GM19240 (cell line): ENCODE data around the gene ANKHD1.
"Not testable (repeated sequence)": the region's sequence is repeated elsewhere in the genome, so short reads cannot be mapped to it uniquely, and the experiment has no call there.

ENCODE experiments used
- DNase-seq: peaks from one replicate; pipeline ENCODE4 v3.0.0; 2011; ENCODE audit warnings: low spot score; ENCODE audit not compliant: insufficient read length

The ANKHD1 gene

DNA sequence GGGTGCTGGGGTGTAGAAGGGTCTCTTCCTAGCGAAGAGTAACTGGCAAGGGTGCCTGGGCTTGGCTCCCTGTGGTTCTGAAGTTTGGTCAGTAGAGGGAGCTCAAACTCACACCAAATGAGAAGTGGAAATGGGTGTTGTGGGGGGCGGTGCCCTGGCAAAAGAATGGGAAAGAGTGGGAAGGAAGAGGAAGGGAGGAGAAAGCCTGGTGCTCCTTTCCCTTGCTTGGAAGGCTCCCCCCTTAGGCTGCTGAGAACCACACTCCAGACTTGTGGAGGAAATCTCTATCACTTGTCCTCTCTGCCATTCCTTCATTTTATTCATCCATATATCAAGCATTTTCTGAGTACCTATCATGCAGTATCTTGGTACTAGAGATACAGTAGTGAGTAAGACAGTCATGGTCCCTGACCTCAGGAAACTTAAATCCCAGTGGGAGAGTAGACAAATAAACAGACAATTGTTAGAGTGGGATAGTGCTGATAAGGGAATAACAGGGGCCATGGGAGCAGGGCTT, 28.6 kb upstream of the ANKHD1 start:
- DNase-seq, result no peak

GRCh38 chr5:140381351-140381750, 20.3 kb upstream of the ANKHD1 start:
- no peak for DNase-seq

DNA sequence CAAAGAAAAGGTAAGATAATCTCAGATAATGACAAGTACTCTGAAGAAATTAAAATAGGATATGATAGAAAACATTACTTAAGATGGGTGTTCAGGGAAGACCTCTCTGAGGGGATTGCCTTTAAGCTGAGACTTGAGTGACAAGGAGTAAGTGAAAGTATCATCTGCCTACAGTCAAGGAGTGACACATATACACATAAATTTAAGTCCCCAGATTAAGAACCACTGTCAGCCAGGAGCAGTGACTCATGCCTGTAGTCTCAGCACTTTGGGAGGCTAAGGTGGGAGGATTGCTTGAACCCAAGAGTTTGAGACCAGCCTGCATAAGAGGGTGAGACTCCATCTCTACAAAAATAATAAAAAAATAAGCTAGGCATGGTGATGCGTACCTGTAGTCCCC, 19.7 kb upstream of the ANKHD1 start:
- no peak for DNase-seq

GRCh38 chr5:140382866-140383265, 18.8 kb upstream of the ANKHD1 start:
- no peak for DNase-seq

GRCh38 chr5:140383300-140383699, 18.3 kb upstream of the ANKHD1 start:
- DNase-seq, result no peak

GRCh38 chr5:140388052-140388451, 13.6 kb upstream of the ANKHD1 start:
- no peak for DNase-seq

- DNase-seq, result no peak
These were observed 10.3 kb upstream of the ANKHD1 start for GRCh38 chr5:140391312-140391711.

GRCh38 chr5:140391732-140392131, 9.9 kb upstream of the ANKHD1 start:
- no peak for DNase-seq

GRCh38 chr5:140393738-140394137, 7.9 kb upstream of the ANKHD1 start:
- DNase-seq, result no peak

DNA sequence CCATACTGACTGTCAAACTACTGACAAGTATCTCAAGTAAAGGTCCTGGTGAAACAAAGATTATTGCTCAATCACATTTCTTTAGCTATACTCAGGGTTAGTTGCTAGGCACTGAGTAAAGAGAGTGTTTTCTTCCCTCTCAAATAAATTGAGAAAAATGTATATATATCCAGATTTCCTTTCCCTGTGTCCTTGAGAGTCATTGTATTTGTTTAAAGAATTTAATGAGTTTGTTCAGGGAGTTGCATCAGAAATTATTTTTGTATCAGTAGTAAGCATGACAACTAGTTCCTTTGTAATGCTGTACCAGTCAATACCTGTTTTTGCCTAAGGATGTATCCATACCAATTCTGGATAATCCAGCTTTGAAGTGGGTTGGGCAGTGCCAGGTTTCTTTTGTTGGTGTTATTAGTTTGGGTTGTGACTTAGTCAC, 3.2 kb upstream of the ANKHD1 start:
- DNase-seq, result no peak

DNA sequence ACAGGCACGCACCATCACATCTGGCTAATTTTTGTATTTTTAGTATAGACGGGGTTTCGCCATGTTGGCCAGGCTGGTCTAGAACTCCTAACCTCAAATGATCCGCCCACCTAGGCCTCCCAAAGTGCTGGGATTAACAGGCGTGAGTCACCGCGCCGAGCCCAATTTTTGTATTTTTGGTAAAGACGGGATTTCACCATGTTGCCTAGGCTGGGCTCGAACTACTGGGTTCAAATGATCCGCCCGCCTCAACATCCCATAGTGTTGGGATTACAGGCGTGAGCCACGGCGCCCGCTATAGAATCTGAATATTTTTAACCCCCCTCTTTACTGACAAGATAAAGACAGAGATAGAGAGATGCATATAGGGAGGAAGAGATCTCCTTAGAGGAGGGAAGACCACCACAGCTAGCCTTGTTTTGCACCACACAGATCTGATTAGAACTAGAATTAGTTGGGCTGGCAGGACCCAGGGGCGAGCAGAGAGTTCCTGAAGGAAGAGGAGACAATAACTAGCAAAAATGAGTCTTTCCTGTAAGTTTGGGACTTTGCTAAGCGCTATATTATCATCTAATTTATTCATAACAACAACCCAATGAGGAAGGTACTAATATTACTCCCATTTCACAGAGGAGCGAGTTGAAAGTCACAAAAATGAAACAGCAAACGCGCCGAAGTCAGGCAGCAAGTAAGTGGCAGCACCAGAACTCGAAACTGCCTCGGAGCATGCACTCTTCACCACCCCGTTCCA, 1.5 kb upstream of the ANKHD1 start:
- no peak for DNase-seq

DNA sequence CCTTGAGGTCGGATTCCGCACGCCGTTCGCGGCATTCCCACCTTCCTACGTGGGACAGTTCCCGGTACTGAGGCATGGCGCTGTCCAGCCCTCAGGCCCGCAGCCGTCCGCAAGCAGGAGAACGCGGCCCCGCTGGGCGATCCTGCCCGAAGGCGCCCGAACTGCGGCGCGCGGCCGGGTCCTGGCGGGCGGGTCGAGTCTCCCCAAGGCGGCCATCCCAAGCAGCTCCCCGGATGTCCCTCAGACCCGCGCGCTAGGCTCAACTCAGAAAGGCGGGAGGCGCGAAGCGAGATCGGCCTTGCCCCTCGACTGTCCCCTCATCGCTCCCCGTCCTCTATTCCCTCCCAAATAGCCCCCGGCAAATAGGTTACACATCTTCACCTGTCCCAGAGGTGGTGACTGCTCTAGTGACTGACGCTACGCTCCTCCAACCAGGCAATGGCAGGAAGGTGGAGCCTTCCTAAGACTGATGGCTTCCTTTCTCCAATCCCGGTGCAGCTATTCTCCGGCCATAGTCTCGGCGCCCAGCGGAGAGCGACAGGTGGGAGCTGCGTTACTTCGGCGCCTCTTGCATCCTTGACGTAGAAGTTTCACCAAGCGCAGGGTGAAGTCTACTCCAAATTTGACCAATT, 787 bp upstream of the ANKHD1 start:
- DNase-seq, result peak; percentile 75

DNA sequence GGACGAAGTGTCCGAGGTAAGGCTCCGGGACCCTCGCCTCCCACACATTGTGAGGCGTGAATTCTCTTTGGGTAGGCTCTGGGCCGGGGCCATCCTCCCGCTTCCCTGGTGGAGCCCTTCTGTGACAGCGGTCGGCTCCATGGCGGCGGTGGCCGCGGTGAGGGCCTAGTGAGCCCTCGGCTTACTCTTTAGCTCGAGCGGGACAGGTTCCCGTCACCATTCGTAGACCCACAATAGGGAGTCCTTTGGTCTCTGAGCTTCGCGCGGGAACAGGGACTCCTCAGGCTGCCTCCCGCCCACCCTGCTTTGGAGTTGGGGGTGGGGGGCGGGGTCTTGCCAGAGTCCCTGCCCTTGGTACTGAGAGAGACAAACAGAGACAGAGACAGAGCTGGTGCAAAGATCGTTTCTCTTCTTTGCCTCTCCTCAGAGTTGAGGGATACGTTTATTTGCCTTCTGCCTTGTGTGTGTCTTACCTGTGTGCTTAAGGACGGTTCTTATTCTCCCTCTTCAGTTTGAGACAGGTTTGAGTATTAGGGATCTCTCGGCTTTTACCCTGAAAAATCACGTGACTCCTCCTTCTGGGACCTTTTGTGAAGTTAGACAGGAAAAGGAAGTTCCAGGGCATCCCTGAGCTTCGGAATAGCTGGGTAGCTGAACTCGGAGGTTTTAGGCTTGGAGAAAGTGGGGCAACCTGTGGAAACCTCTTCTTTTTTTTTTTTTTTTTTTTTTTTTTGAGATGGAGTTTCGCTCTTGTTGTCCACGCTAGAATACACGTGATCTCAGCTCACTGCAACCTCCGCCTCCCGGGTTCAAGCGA, 833 bp downstream of the ANKHD1 start:
- DNase-seq, result no peak

DNA sequence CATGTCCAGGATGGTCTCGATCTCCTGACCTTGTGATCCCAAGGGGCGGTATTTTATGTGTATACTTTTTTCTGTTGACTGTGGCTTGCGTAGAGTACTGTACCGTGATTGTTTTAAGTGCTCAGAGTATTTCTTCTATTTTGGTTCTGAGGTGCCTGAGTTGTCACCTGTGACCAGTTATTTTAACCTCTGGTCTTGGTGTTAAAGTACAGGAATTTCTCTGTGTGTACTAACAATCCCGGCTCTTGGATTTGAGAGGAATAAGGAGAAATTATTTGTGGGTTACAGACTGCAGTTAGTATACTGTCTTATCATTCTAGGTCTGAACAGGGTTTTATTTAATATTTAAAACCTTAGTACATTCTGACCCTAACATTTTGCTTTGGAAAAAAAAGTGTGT, 2.0 kb downstream of the ANKHD1 start:
- no peak for DNase-seq

GRCh38 chr5:140408750-140409241, 7.2 kb downstream of the ANKHD1 start:
- no peak for DNase-seq

DNA sequence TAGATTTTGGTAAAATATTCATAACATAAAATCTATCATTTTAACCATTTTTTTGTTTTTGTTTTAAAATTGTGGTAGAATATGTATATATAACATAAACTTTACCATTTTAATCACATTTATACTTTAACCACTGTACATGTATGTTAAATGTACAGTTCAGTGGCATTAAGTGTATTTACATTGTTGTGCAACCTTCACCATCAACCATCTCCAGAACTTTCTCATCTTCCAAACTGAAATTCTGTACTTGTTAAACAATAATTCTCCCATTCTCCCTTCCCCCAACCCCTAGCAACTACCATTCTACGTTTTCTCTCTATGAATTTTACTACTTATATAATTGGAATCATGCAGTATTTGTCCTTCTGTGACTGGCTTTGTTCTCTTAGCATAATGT, 11.6 kb downstream of the ANKHD1 start:
- DNase-seq, result no peak

- no peak for DNase-seq
These were observed 15.6 kb downstream of the ANKHD1 start for GRCh38 chr5:140417235-140417634.

- no peak for DNase-seq
These were observed 17.4 kb downstream of the ANKHD1 start for GRCh38 chr5:140418862-140419520.

DNA sequence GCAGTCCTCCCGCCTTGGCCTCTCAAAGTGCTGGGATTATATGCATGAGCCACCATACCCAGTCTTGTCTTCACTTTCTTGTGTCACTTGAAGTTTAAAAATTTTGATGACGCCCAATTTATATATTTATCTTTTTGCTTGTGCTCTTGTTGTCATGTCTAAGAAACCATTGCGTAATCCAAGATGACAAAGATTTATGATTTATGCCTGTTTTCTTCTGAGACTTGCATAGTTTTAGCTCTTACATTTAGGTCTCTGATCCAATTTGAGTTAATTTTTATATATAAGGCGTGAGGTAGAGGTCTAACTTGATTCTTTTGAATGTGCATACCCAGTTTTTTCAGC, 18.6 kb downstream of the ANKHD1 start:
- no peak for DNase-seq

DNA sequence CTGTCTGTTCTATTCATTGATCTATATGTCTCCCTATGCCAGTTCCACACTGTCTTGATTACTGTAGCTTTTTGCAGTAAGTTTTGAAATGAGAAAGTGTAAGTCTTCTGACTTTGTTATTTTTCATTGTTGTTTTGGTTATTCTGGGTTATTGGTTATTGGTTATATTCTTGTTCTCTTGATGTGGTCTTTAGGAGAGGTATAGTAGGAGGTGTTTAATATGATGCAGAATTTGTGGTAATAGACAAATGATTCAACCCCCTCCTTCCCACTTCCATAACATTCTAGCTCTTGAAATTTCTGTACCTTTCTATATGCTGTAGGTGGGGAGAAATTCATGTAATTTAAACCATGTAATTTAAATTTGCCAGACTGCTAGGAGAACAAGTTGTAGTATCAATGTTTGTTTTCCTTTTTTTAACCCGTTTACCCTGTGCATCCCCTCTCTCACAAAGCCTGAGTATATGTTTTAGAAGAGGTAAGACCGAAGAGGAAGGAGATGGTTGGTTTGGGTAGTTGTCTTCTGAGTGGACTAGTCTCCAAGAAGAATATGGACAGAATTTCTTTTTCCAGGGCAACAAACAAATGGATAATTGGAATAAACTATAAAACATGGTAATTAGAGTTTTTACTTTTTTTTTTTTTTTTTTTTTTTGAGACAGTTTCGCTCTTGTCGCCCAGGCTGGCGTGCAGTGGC, 19.2 kb downstream of the ANKHD1 start:
- DNase-seq, result no peak

- not testable (repeated sequence) for DNase-seq
These were observed 19.7 kb downstream of the ANKHD1 start for GRCh38 chr5:140421375-140421774.
